LoVo (cell line): ENCODE measurements around the gene UNC5A.

Experiments
- DNase-seq: peaks from one replicate; pipeline ENCODE4 v3.0.0-alpha.2; 2016; ENCODE audit warnings: low spot score

The UNC5A gene

GRCh38 chr5:176781638-176782570, 28.5 kb upstream of the UNC5A start:
- no peak for DNase-seq

- DNase-seq: peak; percentile 71
Measured at GRCh38 chr5:176784218-176785165, 25.9 kb upstream of the UNC5A start.

- no peak for DNase-seq
Measured at GRCh38 chr5:176785184-176786145, 24.9 kb upstream of the UNC5A start.

- no peak for DNase-seq
Measured at GRCh38 chr5:176787676-176788075, 22.7 kb upstream of the UNC5A start.

GRCh38 chr5:176788091-176788490, 22.3 kb upstream of the UNC5A start:
- DNase-seq: no peak

GRCh38 chr5:176788941-176789872, 21.2 kb upstream of the UNC5A start:
- DNase-seq: no peak

GRCh38 chr5:176789873-176790615, 20.3 kb upstream of the UNC5A start:
- DNase-seq: no peak

GRCh38 chr5:176790941-176791340, 19.4 kb upstream of the UNC5A start:
- DNase-seq: no peak

- DNase-seq: no peak
Measured at GRCh38 chr5:176792655-176793342, 17.6 kb upstream of the UNC5A start.

GRCh38 chr5:176793343-176793699, 17.0 kb upstream of the UNC5A start:
- no peak for DNase-seq

GRCh38 chr5:176793736-176794135, 16.6 kb upstream of the UNC5A start:
- DNase-seq: no peak

- no peak for DNase-seq
Measured at GRCh38 chr5:176794509-176794908, 15.8 kb upstream of the UNC5A start.

GRCh38 chr5:176796411-176796810, 13.9 kb upstream of the UNC5A start:
- DNase-seq: no peak

GRCh38 chr5:176796970-176797369, 13.4 kb upstream of the UNC5A start:
- no peak for DNase-seq

GRCh38 chr5:176797456-176798050, 12.8 kb upstream of the UNC5A start:
- no peak for DNase-seq

GRCh38 chr5:176798086-176798876, 12.1 kb upstream of the UNC5A start:
- DNase-seq: no peak

GRCh38 chr5:176798949-176799348, 11.4 kb upstream of the UNC5A start:
- DNase-seq: no peak

GRCh38 chr5:176799488-176799887, 10.9 kb upstream of the UNC5A start:
- DNase-seq: no peak
